ENCODE results near the gene SPIN3. TPM values are rescaled to one million over a fixed set of nuclear protein-coding genes. Genes with fewer than 3 reads are reported as not detected.
"Not testable (repeated sequence)": the region's sequence is repeated elsewhere in the genome, so short reads cannot be mapped to it uniquely, and the experiment has no call there.

The SPIN3 gene
- total and polyA plus RNA-seq, 4 donors = 2.7 to 9.2 (median 3.6) TPM

DNA sequence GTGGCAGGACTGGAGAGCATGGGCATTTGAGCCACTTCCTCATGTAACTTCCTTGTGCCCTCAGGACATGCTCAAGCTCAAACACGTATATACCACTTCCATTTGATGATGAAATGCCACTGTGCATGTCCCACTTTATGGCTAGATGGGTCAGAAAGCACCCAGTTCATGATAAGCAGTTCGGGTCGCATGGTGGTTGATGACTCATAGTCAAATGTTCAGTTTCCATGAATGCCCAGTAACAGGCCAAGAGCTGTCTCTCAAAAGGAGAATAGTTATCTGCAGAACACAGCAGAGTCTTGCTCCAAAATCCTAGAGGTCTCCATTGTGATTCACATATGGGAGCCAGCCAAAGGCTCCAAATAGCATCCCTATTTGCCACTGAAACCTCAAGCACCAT lies 48.9 kb upstream of the SPIN3 start:
- Histone ChIP-seq H3K4me3 (ENCODE audit: low read depth in 1 of 3, low read length in 3 of 3) (no peak overlapping the region), H3K27me3 (ENCODE audit: control insufficient read depth in 4 of 4, insufficient read depth in 4 of 4, low read length in 3 of 4) (peaks cover 0 to 6% (median 0%) of the 10 kb centered on the region in 4 donors), H3K9me3 (ENCODE audit: control insufficient read depth in 4 of 4, low read length in 3 of 4) (no peaks in the 10 kb centered on the region), H3K27ac (ENCODE audit: low read depth in 1 of 2, low read length in 2 of 2) (no peak overlapping the region), H3K9ac (ENCODE audit: low read depth in 1 of 2, low read length in 2 of 2) (no peak overlapping the region), H3K36me3 (ENCODE audit: control insufficient read depth in 4 of 4, insufficient read depth in 3 of 4, low read depth in 1 of 4, low read length in 3 of 4) (no peaks in the 10 kb centered on the region), H3K4me1 (ENCODE audit: control insufficient read depth in 4 of 4, insufficient read depth in 4 of 4, low read length in 3 of 4) (no peaks in the 10 kb centered on the region)
- 67% methylated on average over 3 of the region's 3 CpGs for WGBS
- no peak for DNase-seq (ENCODE audit: low spot score)
- TF ChIP-seq CTCF (IDR thresholded peaks at IDR 0.05; ENCODE audit: low read depth, low read length, missing input control) = no peak
- TF ChIP-seq, protein P1, sequence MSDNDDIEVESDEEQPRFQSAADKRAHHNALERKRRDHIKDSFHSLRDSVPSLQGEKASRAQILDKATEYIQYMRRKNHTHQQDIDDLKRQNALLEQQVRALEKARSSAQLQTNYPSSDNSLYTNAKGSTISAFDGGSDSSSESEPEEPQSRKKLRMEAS (IDR thresholded peaks at IDR 0.05) = no peak
- TF ChIP-seq FOXA1 (IDR thresholded peaks at IDR 0.05) = no peak
- no peak for TF ChIP-seq HNF4A (conservative IDR thresholded peaks at IDR 0.05)
- no peak for TF ChIP-seq EGR1 (IDR thresholded peaks at IDR 0.05; ENCODE audit: low read depth in 2 of 2)
- TF ChIP-seq JUND (IDR thresholded peaks at IDR 0.05) = no peak
- TF ChIP-seq TAF1 (conservative IDR thresholded peaks at IDR 0.05) = no peak
- TF ChIP-seq ATF3 (IDR thresholded peaks at IDR 0.05) = no peak
- no peak for TF ChIP-seq RXRA (IDR thresholded peaks at IDR 0.05)
- no peak for TF ChIP-seq RAD21 (IDR thresholded peaks at IDR 0.05)
- TF ChIP-seq, protein P2, sequence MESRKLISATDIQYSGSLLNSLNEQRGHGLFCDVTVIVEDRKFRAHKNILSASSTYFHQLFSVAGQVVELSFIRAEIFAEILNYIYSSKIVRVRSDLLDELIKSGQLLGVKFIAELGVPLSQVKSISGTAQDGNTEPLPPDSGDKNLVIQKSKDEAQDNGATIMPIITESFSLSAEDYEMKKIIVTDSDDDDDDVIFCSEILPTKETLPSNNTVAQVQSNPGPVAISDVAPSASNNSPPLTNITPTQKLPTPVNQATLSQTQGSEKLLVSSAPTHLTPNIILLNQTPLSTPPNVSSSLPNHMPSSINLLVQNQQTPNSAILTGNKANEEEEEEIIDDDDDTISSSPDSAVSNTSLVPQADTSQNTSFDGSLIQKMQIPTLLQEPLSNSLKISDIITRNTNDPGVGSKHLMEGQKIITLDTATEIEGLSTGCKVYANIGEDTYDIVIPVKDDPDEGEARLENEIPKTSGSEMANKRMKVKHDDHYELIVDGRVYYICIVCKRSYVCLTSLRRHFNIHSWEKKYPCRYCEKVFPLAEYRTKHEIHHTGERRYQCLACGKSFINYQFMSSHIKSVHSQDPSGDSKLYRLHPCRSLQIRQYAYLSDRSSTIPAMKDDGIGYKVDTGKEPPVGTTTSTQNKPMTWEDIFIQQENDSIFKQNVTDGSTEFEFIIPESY (IDR thresholded peaks at IDR 0.05) = no peak
- no peak for TF ChIP-seq REST (IDR thresholded peaks at IDR 0.05)
- no peak for TF ChIP-seq SP1 (IDR thresholded peaks at IDR 0.05)

DNA sequence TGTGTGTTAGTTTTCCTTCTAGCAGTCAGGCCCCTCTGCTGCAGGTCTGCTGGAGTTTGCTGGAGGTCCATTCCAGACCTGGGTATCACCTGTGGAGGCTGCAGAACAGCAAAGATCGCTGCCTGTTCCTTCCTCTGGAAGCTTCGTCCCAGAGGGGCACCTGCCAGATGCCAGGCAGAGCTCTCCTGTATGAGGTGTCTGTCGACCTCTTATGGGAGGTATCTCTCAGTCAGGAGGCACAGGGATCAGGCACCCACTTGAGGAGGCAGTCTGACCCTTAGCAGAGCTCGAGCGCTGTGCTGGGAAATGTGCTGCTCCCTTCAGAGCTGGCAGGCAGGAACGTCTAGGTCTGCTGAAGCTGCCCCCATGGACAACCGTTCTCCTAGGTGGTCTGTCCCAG lies 41.9 kb upstream of the SPIN3 start:
- H3K27ac ChIP-seq (ENCODE audit: low read depth in 1 of 2, low read length in 2 of 2); H3K27me3 ChIP-seq (ENCODE audit: control insufficient read depth in 4 of 4, insufficient read depth in 4 of 4, low read length in 3 of 4); H3K4me3 ChIP-seq (ENCODE audit: low read depth in 1 of 3, low read length in 3 of 3); H3K4me1 ChIP-seq (ENCODE audit: control insufficient read depth in 4 of 4, insufficient read depth in 4 of 4, low read length in 3 of 4); DNase-seq (ENCODE audit: low spot score); H3K9ac ChIP-seq (ENCODE audit: low read depth in 1 of 2, low read length in 2 of 2); H3K36me3 ChIP-seq (ENCODE audit: control insufficient read depth in 4 of 4, insufficient read depth in 3 of 4, low read depth in 1 of 4, low read length in 3 of 4); H3K9me3 ChIP-seq (ENCODE audit: control insufficient read depth in 4 of 4, low read length in 3 of 4): not testable (repeated sequence)
- WGBS = 75% methylated on average over 7 of the region's 7 CpGs

All from liver (tissue), 9 donors.